Prostate gland (tissue), 2 donors: ENCODE measurements around the gene HLA-DPB1. TPM values are rescaled to one million over a fixed set of nuclear protein-coding genes. Genes with fewer than 3 reads are reported as not detected.

Experiments
- DNase-seq: peaks from one replicate; pipeline ENCODE4 v3.0.0-alpha.2; 2019; ENCODE audit warnings: low spot score
- H3K27ac ChIP-seq, 2 donors: fragments of 200-600 bp; sonication (generic); 2 replicates each; pipeline ENCODE4 v1.5.1; 2017 to 2019
- H3K27me3 ChIP-seq: fragments of 200-600 bp; sonication (generic); replicated peaks from 2 replicates; pipeline ENCODE4 v1.5.1; 2019; ENCODE audit not compliant: insufficient read depth
- H3K36me3 ChIP-seq, 2 donors: fragments of 200-600 bp; sonication (generic); 1 replicate in 1 of 2; 2 replicates in 1 of 2; pipeline versions ENCODE4 v1.5.1 to v1.8.1; 2017 to 2019
- H3K4me1 ChIP-seq: fragments of 200-600 bp; sonication (generic); replicated peaks from 2 replicates; pipeline ENCODE4 v1.5.1; 2019
- H3K4me3 ChIP-seq, 2 donors: fragments of 200-600 bp; sonication (generic); 2 replicates each; pipeline ENCODE4 v1.5.1; 2017 to 2019
- H3K9me3 ChIP-seq: fragments of 200-600 bp; sonication (generic); 2 replicates; pipeline ENCODE4 v1.5.1; 2017
- CTCF ChIP-seq, 4 experiments: fragments of 200-600 bp in 2 of 4; fragments of 450-650 bp in 2 of 4; sonication (generic) in 2 of 4; IDR thresholded peaks; 1 replicate in 3 of 4; 2 replicates in 1 of 4; pipeline ENCODE4 v1.5.1; 2016 to 2019; ENCODE audit warnings: antibody characterized with exemption in 4 of 4, mild to moderate bottlenecking in 2 of 4, moderate library complexity in 2 of 4
- POLR2A ChIP-seq: fragments of 450-650 bp; IDR thresholded peaks from one replicate; pipeline ENCODE4 v1.6.1; 2016; ENCODE audit warnings: antibody characterized with exemption, mild to moderate bottlenecking
- POLR2AphosphoS5 ChIP-seq: sonication (generic); formaldehyde crosslinking; IDR thresholded peaks from one replicate; pipeline ENCODE4 v1.6.1; 2017; ENCODE audit warnings: antibody characterized with exemption
- WGBS: methylation state at CpG from one replicate; pipeline ENCODE4 v1.1.5; 2018; 5-methylcytosine and 5-hydroxymethylcytosine counted together
- intact Hi-C: fragments of 100-400 bp; cut with DNase I; formaldehyde crosslinking; loops from one replicate; pipeline ENCODE4 v1.14.2; 2022
- total RNA-seq, 2 donors: library from RNA; depleted of rRNA; stranded (reverse); fragments of >200 nt; gene quantifications; one replicate each; pipeline ENCODE4 v1.1.0, GENCODE V29; 2016

The HLA-DPB1 gene
- total RNA-seq, 2 donors from 2014 or later, result 51.6 to 57.5 TPM

- Histone ChIP-seq H3K27me3 (no peaks in the 10 kb centered on the region), H3K27ac (no peak overlapping the region), H3K9me3 (no peaks in the 10 kb centered on the region), H3K36me3 (no peaks in the 10 kb centered on the region), H3K4me3 (no peak overlapping the region), H3K4me1 (no peaks in the 10 kb centered on the region)
- no peak for TF ChIP-seq CTCF (IDR thresholded peaks at IDR 0.05)
- TF ChIP-seq POLR2AphosphoS5, result no peak
- TF ChIP-seq POLR2A, result no peak
- intact Hi-C loops, result no loop called here
- no peak for DNase-seq
- 60% methylated on average over 4 of the region's 4 CpGs for WGBS
These were observed 60.6 kb downstream of the HLA-DPB1 start for GRCh38 chr6:33136310-33136900.

Other genes starting within 250 kb of the HLA-DPB1 start
- 10 to 100 TPM in 1 of 2 donors, 1 to 10 TPM in 1; 7.1 to 15.8 TPM for gene TAP2, start 237.3 kb upstream of the HLA-DPB1 start, total RNA-seq
- gene PSMB8, start 231.9 kb upstream of the HLA-DPB1 start, total RNA-seq, result 10 to 100 TPM; 30.7 to 47.3 TPM
- 10 to 100 TPM; 30.6 to 47.4 TPM for gene TAP1, start 222.3 kb upstream of the HLA-DPB1 start, total RNA-seq
- 10 to 100 TPM; 22.4 to 27.7 TPM for gene PSMB9, start 221.8 kb upstream of the HLA-DPB1 start, total RNA-seq
- 10 to 100 TPM in 1 of 2 donors, 1 to 10 TPM in 1; 7.3 to 15.2 TPM for gene HLA-DMB, start 135.0 kb upstream of the HLA-DPB1 start, total RNA-seq
- 10 to 100 TPM in 1 of 2 donors, 1 to 10 TPM in 1; 9.6 to 26.1 TPM for gene HLA-DMA, start 122.9 kb upstream of the HLA-DPB1 start, total RNA-seq
- gene BRD2, start 107.4 kb upstream of the HLA-DPB1 start, total RNA-seq, result 100 to 1,000 TPM; 153 to 252 TPM
- 10 to 100 TPM in 1 of 2 donors, 1 to 10 TPM in 1; 7.2 to 14.6 TPM for gene HLA-DOA, start 66.4 kb upstream of the HLA-DPB1 start, total RNA-seq
- 10 to 100 TPM; 69.5 to 73.7 TPM for gene HLA-DPA1, start 2.3 kb upstream of the HLA-DPB1 start, total RNA-seq
- gene COL11A2, start 116.5 kb downstream of the HLA-DPB1 start, total RNA-seq, result 1 to 10 TPM in 1 of 2 donors, under 1 TPM in 1; 0.91 to 3.6 TPM
- 10 to 100 TPM; 30.6 to 40.5 TPM for gene RXRB, start 124.7 kb downstream of the HLA-DPB1 start, total RNA-seq
- gene SLC39A7, start 124.9 kb downstream of the HLA-DPB1 start, total RNA-seq, result 100 to 1,000 TPM; 109 to 182 TPM
- gene HSD17B8, start 128.7 kb downstream of the HLA-DPB1 start, total RNA-seq, result 10 to 100 TPM; 21.9 to 43.7 TPM
- gene RING1, start 132.5 kb downstream of the HLA-DPB1 start, total RNA-seq, result 10 to 100 TPM; 23.9 to 30.8 TPM
- gene VPS52, start 195.9 kb downstream of the HLA-DPB1 start, total RNA-seq, result 10 to 100 TPM; 42.2 to 55.0 TPM
- gene RPS18, start 196.1 kb downstream of the HLA-DPB1 start, total RNA-seq, result 1,000 to 10,000 TPM; 1,990 to 4,594 TPM
- gene B3GALT4, start 201.1 kb downstream of the HLA-DPB1 start, total RNA-seq, result 10 to 100 TPM; 15.8 to 21.4 TPM
- 10 to 100 TPM; 41.3 to 47.2 TPM for gene WDR46, start 213.2 kb downstream of the HLA-DPB1 start, total RNA-seq
- 10 to 100 TPM; 24.1 to 59.7 TPM for gene PFDN6, start 213.6 kb downstream of the HLA-DPB1 start, total RNA-seq
- 100 to 1,000 TPM in 1 of 2 donors, 10 to 100 TPM in 1; 98.7 to 107 TPM for gene RGL2, start 223.0 kb downstream of the HLA-DPB1 start, total RNA-seq
- 100 to 1,000 TPM; 190 to 192 TPM for gene TAPBP, start 238.1 kb downstream of the HLA-DPB1 start, total RNA-seq
- 10 to 100 TPM; 25.1 to 27.5 TPM for gene ZBTB22, start 241.8 kb downstream of the HLA-DPB1 start, total RNA-seq
- 10 to 100 TPM; 52.8 to 75.1 TPM for gene DAXX, start 247.0 kb downstream of the HLA-DPB1 start, total RNA-seq